HepG2 (cell line): ENCODE data around the gene PTAR1. TPM values are rescaled to one million over a fixed set of nuclear protein-coding genes. Genes with fewer than 3 reads are reported as not detected.

Source experiments
- AKAP8 ChIP-seq: sonication (generic); formaldehyde crosslinking; IDR thresholded peaks from 2 replicates; pipeline ENCODE4 v1.5.1; 2020; ENCODE audit warnings: mild to moderate bottlenecking, missing genetic modification reagents
- ARID2 ChIP-seq: sonication (generic); formaldehyde crosslinking; IDR thresholded peaks from 2 replicates; pipeline ENCODE4 v1.8.1; 2022; ENCODE audit warnings: mild to moderate bottlenecking, missing genetic modification reagents, borderline replicate concordance
- DZIP1 ChIP-seq: sonication (generic); formaldehyde crosslinking; IDR thresholded peaks from 2 replicates; pipeline ENCODE4 v1.5.0; 2020; ENCODE audit warnings: mild to moderate bottlenecking, missing genetic modification reagents
- FOXA3 ChIP-seq: IDR thresholded peaks from 2 replicates; pipeline ENCODE4 v1.6.1; 2016; ENCODE audit warnings: missing genetic modification reagents, missing compliant biosample characterization
- FOXJ3 ChIP-seq: sonication (generic); formaldehyde crosslinking; IDR thresholded peaks from 2 replicates; pipeline ENCODE4 v1.4.0; 2020; ENCODE audit warnings: missing genetic modification reagents, mild to moderate bottlenecking, borderline replicate concordance
- JUN ChIP-seq: sonication (generic); formaldehyde crosslinking; IDR thresholded peaks from 2 replicates; pipeline ENCODE4 v1.4.0; 2020; ENCODE audit warnings: mild to moderate bottlenecking, missing genetic modification reagents
- JUNB ChIP-seq: sonication (generic); formaldehyde crosslinking; IDR thresholded peaks from 2 replicates; pipeline ENCODE4 v1.8.0; 2022; ENCODE audit warnings: missing genetic modification reagents, mild to moderate bottlenecking, borderline replicate concordance
- KDM1A ChIP-seq: IDR thresholded peaks from 2 replicates; pipeline ENCODE4 v1.6.1; 2016; ENCODE audit warnings: missing compliant biosample characterization
- KDM3A ChIP-seq: IDR thresholded peaks from 2 replicates; pipeline ENCODE4 v1.6.1; 2018; ENCODE audit warnings: low read depth, missing compliant biosample characterization
- NFAT5 ChIP-seq: sonication (generic); formaldehyde crosslinking; IDR thresholded peaks from 2 replicates; pipeline ENCODE4 v1.4.0; 2020; ENCODE audit warnings: missing genetic modification reagents
- NFE2L1 ChIP-seq: sonication (generic); formaldehyde crosslinking; IDR thresholded peaks from 2 replicates; pipeline ENCODE4 v1.4.0; 2020; ENCODE audit warnings: missing genetic modification reagents, mild to moderate bottlenecking, borderline replicate concordance
- POGK ChIP-seq: sonication (generic); formaldehyde crosslinking; conservative IDR thresholded peaks from 2 replicates; pipeline ENCODE4 v1.8.0; 2022; ENCODE audit warnings: mild to moderate bottlenecking, moderate library complexity, missing genetic modification reagents
- THAP8 ChIP-seq: sonication (generic); formaldehyde crosslinking; IDR thresholded peaks from 2 replicates; pipeline ENCODE4 v1.5.1; 2020; ENCODE audit warnings: missing genetic modification reagents, mild to moderate bottlenecking, borderline replicate concordance
- ZNF501 ChIP-seq: sonication (generic); formaldehyde crosslinking; IDR thresholded peaks from 2 replicates; pipeline ENCODE4 v1.5.1; 2020; ENCODE audit warnings: mild to moderate bottlenecking, moderate library complexity, missing genetic modification reagents
- ZNF557 ChIP-seq: sonication (generic); formaldehyde crosslinking; IDR thresholded peaks from 2 replicates; pipeline ENCODE4 v1.4.0; 2020; ENCODE audit warnings: missing genetic modification reagents
- ZNF564 ChIP-seq: sonication (generic); formaldehyde crosslinking; IDR thresholded peaks from 2 replicates; pipeline ENCODE4 v1.8.1; 2023; ENCODE audit warnings: mild to moderate bottlenecking, missing genetic modification reagents
- ZNF619 ChIP-seq: sonication (generic); formaldehyde crosslinking; IDR thresholded peaks from 2 replicates; pipeline ENCODE4 v1.4.0; 2020; ENCODE audit warnings: mild to moderate bottlenecking, missing genetic modification reagents
- ZNF775 ChIP-seq: sonication (generic); formaldehyde crosslinking; IDR thresholded peaks from 2 replicates; pipeline ENCODE4 v1.4.0; 2020; ENCODE audit warnings: missing genetic modification reagents, mild to moderate bottlenecking, moderate library complexity, borderline replicate concordance
- ZNF780A ChIP-seq: sonication (generic); formaldehyde crosslinking; IDR thresholded peaks from 2 replicates; pipeline ENCODE4 v1.8.0; 2022; ENCODE audit warnings: mild to moderate bottlenecking, missing genetic modification reagents, moderate library complexity
- polyA plus RNA-seq, 8 experiments: library from polyadenylated mRNA; depleted of rRNA in 3 of 8; stranded (reverse) in 7 of 8; unstranded in 1 of 8; fragments of >200 nt; fragmentation: Illumina TruSeq in 4 of 8; extraction: Trizol in 4 of 8; gene quantifications; 2 replicates each; pipeline versions ENCODE4 v1.2.1 to v1.2.3, GENCODE V29; 2011 to 2016; ENCODE audit warnings: low read depth in 4 of 8, missing spikeins in 1 of 8, mixed read lengths in 1 of 8; ENCODE audit not compliant: insufficient read depth in 1 of 8
- total RNA-seq, 5 experiments: library from RNA; depleted of rRNA; stranded (reverse); fragments of >200 nt; fragmentation: Illumina TruSeq; extraction: Trizol; gene quantifications; 2 replicates each; pipeline ENCODE4 v1.2.3, GENCODE V29; 2016; ENCODE audit warnings: low read depth in 1 of 5

PTAR1 gene
- total and polyA plus RNA-seq, 2 of the 13 experiments (the other 11 are each of a cell fraction or from before 2014, with no cell fraction given): 26.5 to 42.1 TPM

GRCh38 chr9:69759421-69760277 lies at the start of gene PTAR1 (continued):
- no peak for TF ChIP-seq THAP8 (CRISPR knock-in tag)
- peak; percentile 45; the same call in 1 of the 2 replicates for TF ChIP-seq ARID2 (CRISPR knock-in tag)
- TF ChIP-seq FOXA3 (CRISPR knock-in tag): peak; percentile 25; the same call in 1 of the 2 replicates
- TF ChIP-seq JUNB (CRISPR knock-in tag): no peak
- no peak for TF ChIP-seq ZNF619 (CRISPR knock-in tag)
- TF ChIP-seq JUN: no peak
- no peak for TF ChIP-seq DZIP1 (CRISPR knock-in tag)
- TF ChIP-seq ZNF564: 0 out of 2 replicates have a peak, but pooled peaks have one; percentile 33
- no peak for TF ChIP-seq FOXJ3
- peak; percentile 53; the same call in 1 of the 2 replicates for TF ChIP-seq ZNF501
- TF ChIP-seq ZNF780A (CRISPR knock-in tag): no peak
- no peak for TF ChIP-seq KDM1A (CRISPR knock-in tag)
- TF ChIP-seq KDM3A (CRISPR knock-in tag): no peak
- no peak for TF ChIP-seq NFE2L1 (CRISPR knock-in tag)
- TF ChIP-seq ZNF557: no peak
- TF ChIP-seq POGK (CRISPR knock-in tag): peak; percentile 13; the same call in 1 of the 2 replicates
- TF ChIP-seq AKAP8 (CRISPR knock-in tag): no peak
- TF ChIP-seq ZNF775 (CRISPR knock-in tag): no peak
- TF ChIP-seq NFAT5 (CRISPR knock-in tag): no peak
